ENCODE data around the gene RAET1L. TPM values are rescaled to one million over a fixed set of nuclear protein-coding genes. Genes with fewer than 3 reads are reported as not detected.
"Not testable (repeated sequence)": the region's sequence is repeated elsewhere in the genome, so short reads cannot be mapped to it uniquely, and the experiment has no call there.

RAET1L gene
- total RNA-seq, 1 experiment from 2014 or later, result not detected

DNA sequence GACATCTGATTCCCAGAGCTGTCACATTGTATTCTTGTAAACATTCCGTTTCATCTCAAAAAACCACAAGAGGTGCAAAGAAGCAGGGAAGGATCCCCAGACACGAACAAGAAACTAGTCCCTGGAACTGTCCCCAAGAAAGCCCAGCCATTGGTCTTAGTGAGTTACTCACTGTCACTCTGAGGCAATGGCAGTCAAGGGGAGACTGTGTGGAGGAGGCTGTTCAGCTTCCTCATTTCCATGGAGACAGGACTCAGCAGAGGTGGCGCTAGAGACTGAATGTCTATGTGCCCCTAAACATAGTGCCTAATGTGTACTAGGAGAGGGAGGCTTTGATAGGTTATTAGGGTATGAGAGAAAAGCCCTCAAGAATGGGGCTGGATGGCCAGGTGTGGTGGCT lies 50.5 kb downstream of the RAET1L start:
- BruUV-seq (replicated peaks), result no TSS peak
- no peak for DNase-seq (ENCODE audit: low spot score)
- ChIA-PET CTCF (no interaction called here), POLR2A (ENCODE audit: low non-redundant PET) (no interaction called here)
- Histone ChIP-seq H3K4me1 (ENCODE audit: insufficient read depth, low read length, poor library complexity, severe bottlenecking) (no peaks in the 10 kb centered on the region), H3K27me3 (replicated peaks; ENCODE audit: insufficient read depth, low read depth, low read length, poor library complexity) (peaks cover 52% of the 10 kb centered on the region), H3K36me3 (ENCODE audit: insufficient read depth, low read length, poor library complexity, severe bottlenecking) (no peaks in the 10 kb centered on the region), H3K27ac (ENCODE audit: low read depth, low read length, poor library complexity, severe bottlenecking) (no peak overlapping the region), H3K9me3 (ENCODE audit: low read depth, low read length, poor library complexity, severe bottlenecking) (no peaks in the 10 kb centered on the region), H3K4me3 (ENCODE audit: low read depth, low read length, poor library complexity, severe bottlenecking) (no peak overlapping the region)
- intact Hi-C loops (cut with micrococcal nuclease; ENCODE audit: unreplicated experiment), result no loop called here
- TF ChIP-seq, protein P1, sequence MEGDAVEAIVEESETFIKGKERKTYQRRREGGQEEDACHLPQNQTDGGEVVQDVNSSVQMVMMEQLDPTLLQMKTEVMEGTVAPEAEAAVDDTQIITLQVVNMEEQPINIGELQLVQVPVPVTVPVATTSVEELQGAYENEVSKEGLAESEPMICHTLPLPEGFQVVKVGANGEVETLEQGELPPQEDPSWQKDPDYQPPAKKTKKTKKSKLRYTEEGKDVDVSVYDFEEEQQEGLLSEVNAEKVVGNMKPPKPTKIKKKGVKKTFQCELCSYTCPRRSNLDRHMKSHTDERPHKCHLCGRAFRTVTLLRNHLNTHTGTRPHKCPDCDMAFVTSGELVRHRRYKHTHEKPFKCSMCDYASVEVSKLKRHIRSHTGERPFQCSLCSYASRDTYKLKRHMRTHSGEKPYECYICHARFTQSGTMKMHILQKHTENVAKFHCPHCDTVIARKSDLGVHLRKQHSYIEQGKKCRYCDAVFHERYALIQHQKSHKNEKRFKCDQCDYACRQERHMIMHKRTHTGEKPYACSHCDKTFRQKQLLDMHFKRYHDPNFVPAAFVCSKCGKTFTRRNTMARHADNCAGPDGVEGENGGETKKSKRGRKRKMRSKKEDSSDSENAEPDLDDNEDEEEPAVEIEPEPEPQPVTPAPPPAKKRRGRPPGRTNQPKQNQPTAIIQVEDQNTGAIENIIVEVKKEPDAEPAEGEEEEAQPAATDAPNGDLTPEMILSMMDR (conservative IDR thresholded peaks at IDR 0.05; ENCODE audit: low read depth, low read length), result no peak
- TF ChIP-seq EZH2 (IDR thresholded peaks at IDR 0.05; ENCODE audit: borderline replicate concordance, low read depth, low read length, poor library complexity, severe bottlenecking), result no peak

DNA sequence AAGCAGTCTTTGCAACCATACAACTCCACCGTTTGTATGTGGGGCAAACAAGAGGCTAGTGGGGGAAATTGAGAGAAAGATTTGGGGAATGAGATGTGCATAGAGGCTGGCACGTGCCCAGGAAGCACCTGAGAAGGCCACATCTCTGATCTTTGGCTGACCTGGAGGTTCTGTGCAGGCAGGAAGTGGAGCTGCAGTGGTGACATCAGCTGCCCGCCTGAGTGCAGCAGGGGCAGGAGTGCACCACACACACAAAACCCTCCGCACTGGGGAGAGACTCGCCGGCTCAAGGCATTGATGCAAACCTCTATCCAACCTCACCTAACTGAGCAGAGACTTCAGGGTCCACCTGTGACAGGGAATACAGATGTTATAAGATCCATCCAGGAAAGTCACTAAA lies 50.9 kb downstream of the RAET1L start:
- DNase-seq (ENCODE audit: low spot score); H3K4me1 ChIP-seq (ENCODE audit: insufficient read depth, low read length, poor library complexity, severe bottlenecking); POLR2A ChIA-PET (ENCODE audit: low non-redundant PET); CTCF ChIA-PET; H3K4me3 ChIP-seq (ENCODE audit: low read depth, low read length, poor library complexity, severe bottlenecking); intact Hi-C loops (cut with micrococcal nuclease; ENCODE audit: unreplicated experiment); H3K27ac ChIP-seq (ENCODE audit: low read depth, low read length, poor library complexity, severe bottlenecking); BruUV-seq (replicated peaks); H3K9me3 ChIP-seq (ENCODE audit: low read depth, low read length, poor library complexity, severe bottlenecking); H3K36me3 ChIP-seq (ENCODE audit: insufficient read depth, low read length, poor library complexity, severe bottlenecking): not testable (repeated sequence)
- peaks cover 47% of the 10 kb centered on the region for H3K27me3 ChIP-seq (replicated peaks; ENCODE audit: insufficient read depth, low read depth, low read length, poor library complexity)

DNA sequence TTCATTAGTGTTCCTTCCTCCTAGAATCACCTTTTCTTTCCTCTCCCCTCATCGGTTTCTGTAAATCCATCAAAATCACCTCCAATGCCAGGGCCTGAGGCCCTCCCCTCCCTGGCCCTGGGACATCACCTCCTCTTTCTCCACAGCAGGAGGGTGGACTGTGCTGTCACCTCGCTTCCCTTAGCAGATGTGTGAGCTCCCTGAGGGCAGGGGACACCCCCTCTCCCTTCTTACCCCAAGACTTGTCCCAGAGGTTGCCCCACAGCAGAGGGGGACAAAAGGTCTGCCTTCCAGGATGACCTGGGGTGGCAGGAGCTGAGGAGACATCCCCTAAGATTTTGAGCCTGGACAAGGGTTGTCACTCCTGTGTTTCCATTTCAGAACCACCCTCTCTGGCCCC lies 55.7 kb downstream of the RAET1L start:
- Histone ChIP-seq H3K27me3 (replicated peaks; ENCODE audit: insufficient read depth, low read depth, low read length, poor library complexity) (peaks cover 19% of the 10 kb centered on the region), H3K27ac (ENCODE audit: low read depth, low read length, poor library complexity, severe bottlenecking) (no peak overlapping the region), H3K4me3 (ENCODE audit: low read depth, low read length, poor library complexity, severe bottlenecking) (no peak overlapping the region), H3K9me3 (ENCODE audit: low read depth, low read length, poor library complexity, severe bottlenecking) (no peaks in the 10 kb centered on the region), H3K4me1 (ENCODE audit: insufficient read depth, low read length, poor library complexity, severe bottlenecking) (no peaks in the 10 kb centered on the region), H3K36me3 (ENCODE audit: insufficient read depth, low read length, poor library complexity, severe bottlenecking) (no peaks in the 10 kb centered on the region)
- BruUV-seq (replicated peaks), result no TSS peak
- intact Hi-C loops (cut with micrococcal nuclease; ENCODE audit: unreplicated experiment), result no loop called here
- POLR2A ChIA-PET (ENCODE audit: low non-redundant PET), result no interaction called here
- CTCF ChIA-PET, result no interaction called here
- DNase-seq (ENCODE audit: low spot score), result no peak
- no peak for TF ChIP-seq EZH2 (IDR thresholded peaks at IDR 0.05; ENCODE audit: borderline replicate concordance, low read depth, low read length, poor library complexity, severe bottlenecking)
- TF ChIP-seq, protein P1 (conservative IDR thresholded peaks at IDR 0.05; ENCODE audit: low read depth, low read length), result no peak

DNA sequence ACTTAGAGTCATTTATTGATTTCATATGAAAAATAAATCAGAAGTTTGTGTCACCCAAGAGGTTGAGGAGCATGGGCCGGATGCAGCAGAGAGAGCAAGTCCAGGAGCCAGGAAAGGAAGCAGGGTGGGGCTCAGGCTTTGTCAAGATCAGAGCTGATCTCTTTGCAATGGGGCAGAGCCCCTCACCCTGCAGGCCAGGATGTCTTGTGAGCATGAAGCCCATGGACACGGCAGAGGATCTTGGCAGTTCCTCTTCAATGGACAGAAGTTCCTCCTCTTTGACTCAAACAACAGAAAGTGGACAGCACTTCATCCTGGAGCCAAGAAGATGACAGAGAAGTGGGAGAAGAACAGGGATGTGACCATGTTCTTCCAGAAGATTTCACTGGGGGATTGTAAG lies 56.4 kb downstream of the RAET1L start:
- H3K36me3 ChIP-seq (ENCODE audit: insufficient read depth, low read length, poor library complexity, severe bottlenecking); H3K4me1 ChIP-seq (ENCODE audit: insufficient read depth, low read length, poor library complexity, severe bottlenecking); CTCF ChIA-PET; POLR2A ChIA-PET (ENCODE audit: low non-redundant PET); H3K27ac ChIP-seq (ENCODE audit: low read depth, low read length, poor library complexity, severe bottlenecking); BruUV-seq (replicated peaks); DNase-seq (ENCODE audit: low spot score); intact Hi-C loops (cut with micrococcal nuclease; ENCODE audit: unreplicated experiment); H3K9me3 ChIP-seq (ENCODE audit: low read depth, low read length, poor library complexity, severe bottlenecking); H3K4me3 ChIP-seq (ENCODE audit: low read depth, low read length, poor library complexity, severe bottlenecking): not testable (repeated sequence)
- H3K27me3 ChIP-seq (replicated peaks; ENCODE audit: insufficient read depth, low read depth, low read length, poor library complexity), result peaks cover 19% of the 10 kb centered on the region

Other genes starting within 250 kb of the RAET1L start
- 53.2 and 56.1 TPM in 2 replicates for gene LRP11, start 161.2 kb downstream of the RAET1L start, total RNA-seq (2021)
- 0.92 and 3.2 TPM in 2 replicates for gene RAET1E, start 127.4 kb downstream of the RAET1L start, total RNA-seq (2021)
- 0.45 TPM in 1 of 2 replicates, not detected in the other for gene RAET1G, start 102.4 kb downstream of the RAET1L start, total RNA-seq (2021)
- 2.6 and 4.2 TPM in 2 replicates for gene ULBP2, start 83.5 kb downstream of the RAET1L start, total RNA-seq (2021)
- gene ULBP1, start 61.6 kb downstream of the RAET1L start, total RNA-seq (2021), result 5.2 and 7.0 TPM in 2 replicates
- gene ULBP3, start 43.6 kb upstream of the RAET1L start, total RNA-seq (2021), result 1.5 and 1.6 TPM in 2 replicates
- 3.5 and 4.6 TPM in 2 replicates for gene PPP1R14C, start 117.5 kb upstream of the RAET1L start, total RNA-seq (2021)

Data from A673 (cell line).